ENCODE results near the gene NETO1. TPM values are rescaled to one million over a fixed set of nuclear protein-coding genes. Genes with fewer than 3 reads are reported as not detected.

Gene NETO1
- total RNA-seq, 1 experiment from 2014 or later: 5.9 TPM

GRCh38 chr18:72726201-72726600 lies 141.6 kb downstream of the NETO1 start:
- Mint-ChIP-seq H3K27me3 (ENCODE audit: low read depth) (no peaks in the 10 kb centered on the region; the same call in 1 of the 2 replicates), H3K27ac (no peak overlapping the region), H3K9me3 (peaks cover 0 to 1% of the 10 kb centered on the region in 2 experiments; a peak in 3 of 5 replicates), H3K4me3 (no peak overlapping the region), H3K4me1 (peaks cover 0 to 5% of the 10 kb centered on the region in 2 experiments; a peak in 1 of 4 replicates), H3K36me3 (ENCODE audit: insufficient read depth in 1 of 3, low read depth in 3 of 3) (no peaks in the 10 kb centered on the region; a peak in 2 of 7 replicates)
- Histone ChIP-seq H3K4me1 (ENCODE audit: insufficient read depth, low read length) (no peaks in the 10 kb centered on the region), H4K20me1 (ENCODE audit: control insufficient read depth, insufficient read depth, insufficient read length) (no peaks in the 10 kb centered on the region), H3K23ac (ENCODE audit: insufficient read length, low read depth, low read length) (no peak overlapping the region), H3K27me3 (ENCODE audit: insufficient read depth, low read length) (no peaks in the 10 kb centered on the region), H3K18ac (ENCODE audit: insufficient read length, low read depth, low read length) (no peak overlapping the region), H2BK15ac (ENCODE audit: low read depth, low read length) (no peak overlapping the region), H3K9me3 (ENCODE audit: control insufficient read depth, low read depth, low read length) (no peaks in the 10 kb centered on the region), H3K56ac (ENCODE audit: insufficient read length, low read depth, low read length) (no peak overlapping the region), H3T11ph (ENCODE audit: low read length) (no peak overlapping the region), H3K14ac (ENCODE audit: insufficient read depth, low read length) (no peak overlapping the region), H2BK5ac (ENCODE audit: insufficient read length, low read length) (no peak overlapping the region), H4K91ac (ENCODE audit: insufficient read length, low read depth, low read length) (no peak overlapping the region), H2AFZ (ENCODE audit: low read length) (no peak overlapping the region), H3K4me2 (ENCODE audit: insufficient read depth, insufficient read length, low read length) (no peak overlapping the region), H2AK5ac (ENCODE audit: insufficient read length, low read length) (no peak overlapping the region), H4K8ac (replicated peaks; ENCODE audit: insufficient read length, low read depth, low read length) (no peak overlapping the region), H3K27ac (ENCODE audit: insufficient read length, low read depth, low read length) (no peak overlapping the region), H2BK20ac (ENCODE audit: low read depth, low read length, poor library complexity, severe bottlenecking) (no peak overlapping the region), H3K79me2 (ENCODE audit: insufficient read depth, low read length) (no peaks in the 10 kb centered on the region), H4K5ac (ENCODE audit: insufficient read length, low read depth, low read length) (no peak overlapping the region), H3K23me2 (ENCODE audit: insufficient read length, low read depth, low read length, poor library complexity, severe bottlenecking) (no peaks in the 10 kb centered on the region), H3K4ac (ENCODE audit: low read depth, low read length) (no peak overlapping the region), H3K9ac (ENCODE audit: extremely low read depth, insufficient read length, low read length) (no peak overlapping the region), H2BK120ac (ENCODE audit: low read depth, low read length, poor library complexity, severe bottlenecking) (no peak overlapping the region), H2BK12ac (ENCODE audit: insufficient read length, low read depth, low read length) (no peak overlapping the region), H3K79me1 (ENCODE audit: insufficient read depth, low read depth, low read length, poor library complexity, severe bottlenecking) (no peaks in the 10 kb centered on the region)
- TF ChIP-seq, protein P1, sequence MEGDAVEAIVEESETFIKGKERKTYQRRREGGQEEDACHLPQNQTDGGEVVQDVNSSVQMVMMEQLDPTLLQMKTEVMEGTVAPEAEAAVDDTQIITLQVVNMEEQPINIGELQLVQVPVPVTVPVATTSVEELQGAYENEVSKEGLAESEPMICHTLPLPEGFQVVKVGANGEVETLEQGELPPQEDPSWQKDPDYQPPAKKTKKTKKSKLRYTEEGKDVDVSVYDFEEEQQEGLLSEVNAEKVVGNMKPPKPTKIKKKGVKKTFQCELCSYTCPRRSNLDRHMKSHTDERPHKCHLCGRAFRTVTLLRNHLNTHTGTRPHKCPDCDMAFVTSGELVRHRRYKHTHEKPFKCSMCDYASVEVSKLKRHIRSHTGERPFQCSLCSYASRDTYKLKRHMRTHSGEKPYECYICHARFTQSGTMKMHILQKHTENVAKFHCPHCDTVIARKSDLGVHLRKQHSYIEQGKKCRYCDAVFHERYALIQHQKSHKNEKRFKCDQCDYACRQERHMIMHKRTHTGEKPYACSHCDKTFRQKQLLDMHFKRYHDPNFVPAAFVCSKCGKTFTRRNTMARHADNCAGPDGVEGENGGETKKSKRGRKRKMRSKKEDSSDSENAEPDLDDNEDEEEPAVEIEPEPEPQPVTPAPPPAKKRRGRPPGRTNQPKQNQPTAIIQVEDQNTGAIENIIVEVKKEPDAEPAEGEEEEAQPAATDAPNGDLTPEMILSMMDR (conservative IDR thresholded peaks at IDR 0.05): no peak
- no peak for DNase-seq
- WGBS (ENCODE audit: extremely low coverage, insufficient read length, low lambda C conversion rate): no CpG with 5 or more reads among the region's 4 CpGs
